HEK293 (cell line): ENCODE results near the gene SENP1.

Experiments used
- CTCF ChIP-seq: fragments of 450-650 bp; formaldehyde crosslinking; IDR thresholded peaks from 2 replicates; pipeline ENCODE4 v1.5.1; 2016; ENCODE audit warnings: missing biosample characterization, missing genetic modification characterization
- ELK4 ChIP-seq: IDR thresholded peaks from 2 replicates; pipeline ENCODE4 v1.6.1; 2011; ENCODE audit warnings: mild to moderate bottlenecking, low read depth, low read length, borderline replicate concordance
- PATZ1 ChIP-seq: fragments of 450-650 bp; formaldehyde crosslinking; IDR thresholded peaks from 2 replicates; pipeline ENCODE4 v1.5.1; 2016; ENCODE audit warnings: missing biosample characterization, missing genetic modification characterization
- ZBTB11 ChIP-seq: fragments of 450-650 bp; formaldehyde crosslinking; conservative IDR thresholded peaks from 2 replicates; pipeline ENCODE4 v1.5.1; 2016; ENCODE audit warnings: low read depth, missing biosample characterization, missing genetic modification characterization
- ZNF362 ChIP-seq: fragments of 450-650 bp; formaldehyde crosslinking; IDR thresholded peaks from 2 replicates; pipeline ENCODE4 v1.5.1; 2016; ENCODE audit warnings: missing biosample characterization, missing genetic modification characterization
- ZNF473 ChIP-seq: fragments of 450-650 bp; formaldehyde crosslinking; IDR thresholded peaks from 2 replicates; pipeline ENCODE4 v1.5.1; 2017; ENCODE audit warnings: missing biosample characterization, missing genetic modification characterization
- ZNF501 ChIP-seq: fragments of 450-650 bp; formaldehyde crosslinking; IDR thresholded peaks from 2 replicates; pipeline ENCODE4 v1.5.1; 2016; ENCODE audit warnings: missing biosample characterization, missing genetic modification characterization
- ZNF521 ChIP-seq: fragments of 450-650 bp; formaldehyde crosslinking; IDR thresholded peaks from 2 replicates; pipeline ENCODE4 v1.5.1; 2017; ENCODE audit warnings: missing biosample characterization, mild to moderate bottlenecking, missing genetic modification characterization
- ZNF600 ChIP-seq: fragments of 450-650 bp; formaldehyde crosslinking; IDR thresholded peaks from 2 replicates; pipeline ENCODE4 v1.5.1; 2016; ENCODE audit warnings: missing biosample characterization, missing genetic modification characterization
- ZNF843 ChIP-seq: fragments of 450-650 bp; formaldehyde crosslinking; IDR thresholded peaks from 2 replicates; pipeline ENCODE4 v1.5.1; 2016; ENCODE audit warnings: missing biosample characterization, missing genetic modification characterization
- ZSCAN5A ChIP-seq: fragments of 450-650 bp; formaldehyde crosslinking; IDR thresholded peaks from 2 replicates; pipeline ENCODE4 v1.5.1; 2016; ENCODE audit warnings: missing biosample characterization, missing genetic modification characterization

- TF ChIP-seq ZNF843 (tag by site-specific recombination) (no peak), CTCF (no peak), ZSCAN5A (no peak), ZNF362 (tag by site-specific recombination) (no peak), ZNF521 (no peak), ELK4 (no peak), ZBTB11 (tag by site-specific recombination) (no peak), PATZ1 (tag by site-specific recombination) (no peak), ZNF600 (tag by site-specific recombination) (no peak), ZNF501 (tag by site-specific recombination) (no peak), ZNF473 (no peak)
Observed at GRCh38 chr12:48053122-48053521, 52.8 kb downstream of the SENP1 start.
